Measurements from ENCODE around the gene KRT1. TPM values are rescaled to one million over a fixed set of nuclear protein-coding genes. Genes with fewer than 3 reads are reported as not detected.
"Not testable (repeated sequence)": the region's sequence is repeated elsewhere in the genome, so short reads cannot be mapped to it uniquely, and the experiment has no call there.

The KRT1 gene
- total RNA-seq, 1 donor from 2014 or later: 0.16 TPM

DNA sequence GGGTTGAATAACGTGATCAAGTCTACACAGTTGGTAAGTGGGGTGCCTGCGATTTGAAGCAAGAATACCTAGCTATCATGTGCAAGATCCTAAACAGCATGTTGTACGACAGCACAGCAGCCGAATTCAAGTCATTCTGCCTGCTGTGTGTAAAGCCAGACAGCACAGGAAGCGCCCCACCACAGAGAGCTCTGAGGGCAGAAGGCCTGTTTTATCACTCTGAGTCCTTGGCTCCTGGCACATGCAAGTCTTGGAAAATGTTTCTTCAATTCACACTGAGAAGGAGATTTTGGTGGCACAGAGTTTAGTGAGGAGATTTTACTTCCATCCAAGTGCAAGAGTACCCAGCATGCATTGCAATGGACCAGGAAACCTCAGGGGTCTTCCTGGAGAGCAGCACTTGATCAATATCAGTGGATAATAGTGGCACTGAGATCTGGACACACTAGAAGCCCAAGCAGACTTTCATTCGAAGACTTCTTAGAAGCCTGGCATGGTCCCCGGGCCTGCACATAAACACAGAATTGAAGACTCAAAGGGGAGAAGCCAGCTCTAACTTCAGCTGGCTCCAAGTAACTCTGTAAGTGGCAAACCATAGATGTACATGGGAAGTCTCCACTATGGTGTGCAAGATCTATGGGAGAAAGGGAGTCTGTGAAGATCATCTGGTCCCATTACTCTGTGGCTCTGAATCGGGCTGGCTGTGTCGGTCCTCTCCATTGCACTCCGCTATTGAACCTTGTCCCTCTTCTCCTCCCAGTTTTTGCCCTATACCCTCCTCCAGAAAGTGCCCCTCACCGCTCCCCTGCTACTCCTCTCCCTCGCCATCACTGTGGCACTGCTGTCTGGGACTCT lies 1.5 kb upstream of the KRT1 start:
- DNase-seq: no peak

DNA sequence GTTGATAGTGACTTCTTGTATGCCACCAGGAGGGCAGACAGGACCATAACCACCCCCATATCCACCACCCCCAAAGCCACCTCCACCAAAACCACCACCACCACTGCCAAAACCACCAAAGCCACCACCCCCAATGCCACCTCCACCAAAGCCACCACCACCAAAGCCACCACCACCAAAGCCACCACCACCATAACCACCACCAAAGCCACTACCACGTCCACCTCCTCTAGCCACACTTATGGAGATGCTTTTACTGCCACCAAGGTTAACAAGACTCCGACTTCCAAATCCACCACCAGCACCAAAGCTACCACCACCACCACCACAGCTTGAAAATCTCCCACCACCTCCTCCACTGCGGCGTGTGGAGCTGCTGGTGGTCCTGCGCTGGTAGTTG lies 332 bp downstream of the KRT1 start:
- DNase-seq: no peak

DNA sequence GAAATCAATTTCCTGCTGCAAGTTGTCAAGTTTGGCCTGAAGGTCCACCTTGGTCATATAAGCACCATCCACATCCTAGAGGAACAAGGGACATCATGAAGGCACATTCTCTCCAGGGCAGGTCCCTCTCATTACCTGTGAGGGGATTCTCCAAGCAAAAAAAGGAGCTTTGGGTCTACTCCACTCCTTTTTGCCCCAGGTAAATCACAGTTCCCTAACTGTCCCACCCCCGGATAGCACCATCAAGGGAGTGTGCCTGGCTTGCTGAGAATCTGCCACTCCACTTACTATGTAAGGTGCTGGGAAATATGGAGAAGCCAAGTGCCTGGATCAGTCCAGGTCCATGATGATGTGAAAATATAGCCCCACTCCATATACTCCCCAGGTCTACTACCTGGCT lies 2.5 kb downstream of the KRT1 start:
- DNase-seq: no peak

DNA sequence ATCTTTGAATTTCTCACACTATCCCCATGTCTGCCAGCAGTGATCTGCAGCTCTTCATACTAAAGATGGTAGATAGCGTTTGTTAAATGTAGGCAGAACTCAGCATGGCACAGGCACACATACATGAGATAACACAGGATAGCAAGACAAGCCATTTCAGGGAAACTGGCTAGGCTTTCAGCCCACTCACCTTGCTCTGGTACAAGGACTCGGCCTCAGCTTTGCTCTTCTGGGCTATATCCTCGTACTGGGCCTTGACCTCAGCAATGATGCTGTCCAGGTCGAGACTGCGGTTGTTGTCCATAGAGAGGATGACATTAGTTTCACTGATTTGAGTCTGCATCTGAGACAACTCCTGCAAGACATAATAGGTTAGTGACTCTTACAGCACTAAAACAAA lies 3.1 kb downstream of the KRT1 start:
- no peak for DNase-seq

DNA sequence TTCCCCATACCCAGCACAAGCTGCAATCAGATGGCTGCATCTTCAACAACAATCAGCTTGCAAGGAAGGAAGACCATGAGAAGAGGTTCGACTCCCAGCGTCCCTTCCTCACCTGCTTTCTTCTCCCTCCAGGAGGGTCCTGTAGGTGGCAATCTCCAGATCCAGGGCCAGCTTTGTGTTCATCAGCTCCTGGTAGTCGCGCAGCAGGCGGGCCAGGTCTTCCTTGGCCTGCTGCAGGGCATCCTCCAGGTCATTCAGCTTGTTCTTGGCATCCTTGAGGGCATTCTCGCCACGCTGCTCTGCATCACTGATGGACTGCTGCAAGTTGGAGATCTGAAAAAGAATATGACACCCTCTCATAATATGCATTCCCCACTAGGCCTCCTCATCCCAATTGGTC lies 4.0 kb downstream of the KRT1 start:
- no peak for DNase-seq

DNA sequence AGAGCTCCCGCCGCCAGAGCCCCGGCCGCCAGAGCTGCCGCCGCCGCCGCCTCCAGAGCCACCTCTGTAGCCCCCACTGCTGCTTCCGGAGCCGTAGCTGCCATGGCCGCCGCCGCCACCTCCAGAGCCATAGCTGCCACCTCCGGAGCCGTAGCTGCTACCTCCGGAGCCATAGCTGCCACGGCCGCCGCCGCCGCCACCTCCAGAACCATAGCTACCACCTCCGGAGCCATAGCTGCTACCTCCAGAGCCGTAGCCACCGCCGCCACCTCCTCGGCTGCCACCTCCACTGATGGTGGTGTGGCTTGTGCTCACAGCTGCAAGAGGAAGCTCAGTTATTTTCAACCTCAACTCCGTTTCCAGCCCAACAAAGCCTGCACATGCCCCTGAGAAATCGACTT lies 4.9 kb downstream of the KRT1 start:
- DNase-seq: no peak

DNA sequence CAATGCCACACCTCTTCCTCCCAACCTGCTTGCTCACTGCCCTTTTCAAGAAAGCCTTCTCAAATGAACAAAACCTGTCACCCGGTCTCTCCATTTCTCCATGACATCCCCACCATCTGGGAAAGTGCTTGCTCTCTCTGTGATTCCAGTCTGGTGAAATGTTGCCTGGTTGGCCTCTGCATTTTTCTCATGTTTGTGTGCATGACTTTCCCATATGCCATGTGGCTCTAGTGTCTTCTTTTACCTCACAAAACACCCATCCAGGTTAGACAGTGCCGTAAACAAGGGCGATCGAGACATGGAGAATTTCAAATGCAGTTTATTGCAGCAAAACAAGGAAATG lies 5.8 kb downstream of the KRT1 start:
- no peak for DNase-seq

DNA sequence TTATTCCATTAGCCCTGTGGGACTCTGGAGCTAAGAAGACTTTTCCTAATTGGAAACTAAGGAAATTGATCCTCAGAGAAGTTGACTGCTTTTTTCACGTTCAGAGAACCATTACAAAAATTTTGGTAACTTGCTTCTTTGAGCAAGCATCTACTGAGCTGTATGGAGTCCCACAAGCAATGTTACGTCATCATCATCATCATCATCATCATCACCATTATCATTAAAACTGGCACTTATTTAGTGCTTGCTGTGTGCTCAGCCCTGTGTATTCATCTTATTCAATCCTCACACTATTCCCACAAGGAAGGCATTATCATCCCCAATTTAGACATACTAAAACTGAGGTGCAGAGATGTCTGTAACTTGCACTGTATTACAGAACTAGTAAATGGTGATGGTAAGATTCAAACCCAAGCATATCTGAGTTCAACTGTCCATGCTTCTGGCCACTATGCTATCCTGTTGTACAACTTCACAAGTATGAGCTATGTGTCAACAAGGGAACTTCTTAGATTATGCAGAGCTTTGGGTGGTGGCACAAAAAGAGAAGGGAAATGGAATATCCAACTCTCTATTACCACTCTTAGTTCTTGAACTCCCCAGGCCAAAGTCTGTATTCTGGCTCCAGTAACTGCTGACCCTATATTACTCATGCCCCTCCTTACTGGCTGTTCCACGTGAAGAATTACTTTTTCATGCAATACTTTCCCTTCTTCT lies 6.3 kb downstream of the KRT1 start:
- no peak for DNase-seq

DNA sequence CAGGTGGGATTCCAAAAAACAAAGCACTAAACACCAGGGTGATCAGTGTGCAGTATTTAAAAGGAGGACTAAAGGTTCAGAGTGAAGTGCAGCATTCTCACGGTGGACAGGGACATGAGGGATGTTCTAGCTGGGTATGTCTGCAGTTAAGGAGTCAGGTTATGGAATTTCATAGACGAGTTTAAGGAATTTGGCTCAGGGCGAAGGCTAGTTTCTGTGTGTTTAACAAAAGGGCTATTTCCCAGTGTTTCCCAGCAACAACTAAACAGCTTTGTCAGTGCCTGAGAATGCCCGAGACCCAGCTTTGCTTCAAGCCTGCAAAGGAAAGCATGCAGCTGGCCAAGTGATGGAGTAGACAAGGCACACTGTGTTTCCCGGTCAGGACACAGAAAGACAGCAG lies 7.0 kb downstream of the KRT1 start:
- no peak for DNase-seq

DNA sequence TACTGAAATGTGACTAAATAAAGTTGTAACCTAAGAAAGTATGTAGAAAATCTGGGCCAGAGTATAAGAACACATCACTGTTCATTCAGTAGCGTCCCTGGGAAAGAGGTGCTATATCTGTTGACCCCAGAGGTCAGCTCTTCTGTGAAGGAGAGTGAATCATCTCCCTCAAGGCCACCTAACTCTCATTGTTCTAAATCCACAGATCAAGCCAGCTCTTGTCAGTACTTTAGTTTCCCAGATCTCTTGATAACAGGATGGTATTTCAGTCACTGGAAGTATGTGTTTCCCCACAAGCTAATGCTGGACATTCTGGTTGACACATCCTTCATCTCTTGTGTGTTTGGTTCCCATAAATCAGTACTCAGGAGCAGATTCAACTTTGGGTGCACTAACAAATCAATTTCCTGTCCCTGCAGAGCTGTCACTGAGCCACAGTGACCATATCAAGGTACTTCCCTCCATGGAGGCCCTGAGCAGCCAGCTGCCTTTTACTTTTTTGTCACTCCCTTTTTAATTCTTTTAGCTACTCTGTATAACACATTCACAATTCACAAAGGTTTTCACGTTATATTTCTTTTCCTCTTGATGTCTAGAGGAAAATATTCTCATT lies 7.8 kb downstream of the KRT1 start:
- DNase-seq: no peak

DNA sequence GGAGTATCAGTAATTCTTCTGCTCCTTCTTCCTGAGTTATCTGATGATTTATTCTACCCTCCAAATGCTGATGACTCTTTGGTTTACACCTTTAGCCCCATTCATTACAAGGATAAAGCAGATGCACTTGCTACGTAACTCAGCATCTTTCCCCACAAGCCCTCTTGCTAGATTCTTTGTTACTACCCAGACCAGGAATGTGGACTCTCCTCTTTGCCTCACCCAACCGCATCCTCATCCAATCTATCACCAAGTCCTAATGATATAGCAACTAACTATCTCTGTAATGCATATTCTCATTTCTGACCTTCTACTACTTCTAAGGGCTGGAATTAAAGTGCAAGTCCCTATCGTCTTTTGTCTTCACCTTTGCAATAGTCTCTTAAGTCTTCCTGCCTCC lies 9.2 kb downstream of the KRT1 start:
- DNase-seq: no peak

DNA sequence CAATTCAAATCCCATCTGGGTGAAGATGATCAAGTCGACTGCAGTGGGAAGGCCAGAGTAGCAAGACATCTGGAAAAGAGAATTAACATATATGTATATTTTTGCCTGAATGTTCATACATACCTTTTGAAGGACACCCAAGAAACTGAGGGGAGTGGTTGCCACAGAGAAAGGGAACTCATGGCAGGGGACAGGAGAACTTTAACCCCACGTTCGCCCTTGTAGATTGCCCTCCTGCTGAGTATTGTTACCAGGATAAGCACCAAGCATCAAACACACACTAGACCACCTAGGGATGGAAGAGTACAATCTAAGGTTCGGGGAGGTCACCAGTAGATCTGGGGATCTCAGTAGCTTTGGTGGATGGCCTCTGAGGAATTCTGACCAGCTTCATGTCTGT lies 9.7 kb downstream of the KRT1 start:
- DNase-seq: no peak

DNA sequence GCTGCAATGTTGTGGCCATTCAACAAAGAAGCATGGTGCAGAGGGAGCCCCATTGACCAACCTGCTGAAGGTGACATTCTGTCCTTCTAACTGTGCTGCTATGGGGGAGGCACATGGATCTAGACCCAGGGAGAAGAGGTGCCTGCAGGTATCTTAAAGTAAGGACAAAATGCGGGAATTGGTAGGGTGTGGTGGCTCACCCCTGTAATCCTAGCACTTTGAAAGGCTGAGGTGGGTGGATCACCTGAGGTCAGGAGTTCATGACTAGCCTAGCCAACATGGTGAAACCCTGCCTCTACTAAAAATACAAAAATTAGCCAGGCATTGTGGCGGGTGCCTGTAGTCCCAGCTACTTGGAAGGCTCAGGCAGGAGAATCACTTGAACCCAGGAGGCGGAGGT lies 10.3 kb downstream of the KRT1 start:
- not testable (repeated sequence) for DNase-seq

DNA sequence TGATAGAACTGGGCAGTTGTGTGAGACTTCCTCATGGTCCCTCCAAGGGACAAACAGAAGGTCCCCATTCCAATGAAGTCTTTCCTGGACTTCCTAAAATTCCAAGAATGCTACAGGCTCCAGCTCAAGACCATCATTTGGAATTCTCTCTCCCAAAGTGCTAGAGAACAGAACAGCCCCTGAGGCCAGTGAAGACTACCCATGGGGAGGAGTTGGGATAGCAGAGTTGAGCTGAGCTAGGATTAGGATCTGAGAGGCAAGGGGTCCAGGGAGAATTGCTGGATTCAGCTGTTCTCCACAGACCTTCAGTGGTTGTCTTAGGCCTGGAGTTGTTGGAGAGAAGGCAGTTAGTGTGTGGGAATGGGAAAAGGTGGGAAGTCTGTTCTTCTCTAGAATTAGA lies 10.8 kb downstream of the KRT1 start:
- DNase-seq: no peak

DNA sequence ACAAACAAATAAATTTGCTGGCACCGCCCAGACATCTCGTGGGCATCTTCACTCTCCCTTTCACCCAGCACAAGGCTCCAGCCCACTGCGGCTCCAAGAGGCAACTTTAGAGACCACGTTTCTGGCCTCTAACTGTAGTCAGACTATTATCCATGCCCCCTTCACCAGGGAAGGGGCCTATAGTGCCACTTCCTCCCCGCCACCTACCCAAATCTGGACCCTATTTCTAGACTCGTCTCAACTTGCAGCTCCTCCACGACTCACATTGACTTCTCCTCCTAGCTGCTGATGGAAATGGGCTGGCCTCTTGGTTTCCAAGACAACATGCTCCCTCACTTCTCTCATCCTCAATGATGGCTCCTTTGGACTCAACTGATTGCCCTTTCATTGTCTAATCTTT lies 12.3 kb downstream of the KRT1 start:
- DNase-seq: no peak

DNA sequence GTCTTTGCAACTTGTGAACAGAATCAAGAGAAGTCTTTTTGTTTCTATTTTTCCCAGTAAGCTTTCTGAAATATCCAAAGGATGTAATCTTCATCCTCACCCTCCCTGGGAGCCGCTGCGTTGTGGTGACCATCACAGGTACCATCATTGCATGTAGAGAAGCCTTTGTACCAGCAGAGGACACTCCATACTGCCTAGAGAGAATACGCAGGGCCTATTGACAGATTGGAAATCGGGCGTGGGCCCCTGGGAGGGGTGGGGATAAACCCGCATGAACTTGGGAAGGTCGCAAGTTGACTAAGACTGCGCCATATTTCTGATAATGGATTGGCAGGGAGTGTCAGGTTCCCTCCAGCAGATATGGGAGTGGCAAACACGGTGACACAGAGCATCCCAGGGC lies 12.7 kb downstream of the KRT1 start:
- DNase-seq: no peak

DNA sequence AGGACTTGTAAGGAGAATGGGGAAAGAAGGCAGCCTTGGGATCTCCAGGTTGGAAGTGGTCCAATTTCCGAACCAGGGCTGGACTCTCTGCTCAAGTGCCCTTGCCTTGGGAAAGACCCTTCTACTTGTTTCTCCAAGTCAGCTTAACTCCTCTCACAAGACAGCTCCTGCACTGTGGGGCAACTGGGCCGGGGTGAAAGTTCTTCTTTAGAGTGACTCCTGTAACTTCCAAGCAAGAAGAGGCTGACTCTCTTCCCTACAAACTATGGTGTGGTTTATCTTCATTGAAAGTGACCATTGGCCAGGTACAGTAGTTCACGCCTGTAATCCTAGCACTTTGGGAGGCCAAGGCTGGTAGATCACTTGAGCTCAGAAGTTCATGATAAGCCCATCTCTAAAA lies 13.7 kb downstream of the KRT1 start:
- no peak for DNase-seq

DNA sequence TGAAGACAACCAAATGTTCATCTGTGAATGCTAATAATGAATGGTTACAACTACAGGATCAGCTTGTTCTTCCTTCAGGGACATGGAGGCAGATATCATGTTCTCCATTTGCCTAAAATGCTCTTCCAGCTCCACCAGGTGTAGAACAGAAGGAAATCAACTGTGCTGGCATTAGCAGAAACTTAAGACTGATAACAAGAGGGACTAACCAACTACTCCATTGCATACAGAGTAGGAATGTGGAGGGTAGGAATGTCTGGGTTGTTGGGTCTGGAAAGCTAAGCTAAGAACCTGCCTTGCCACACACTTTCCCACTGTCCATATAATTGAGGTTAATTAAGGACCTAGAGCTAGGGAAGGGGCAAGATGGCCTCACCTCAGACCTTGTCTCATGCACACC lies 16.8 kb downstream of the KRT1 start:
- DNase-seq: no peak

DNA sequence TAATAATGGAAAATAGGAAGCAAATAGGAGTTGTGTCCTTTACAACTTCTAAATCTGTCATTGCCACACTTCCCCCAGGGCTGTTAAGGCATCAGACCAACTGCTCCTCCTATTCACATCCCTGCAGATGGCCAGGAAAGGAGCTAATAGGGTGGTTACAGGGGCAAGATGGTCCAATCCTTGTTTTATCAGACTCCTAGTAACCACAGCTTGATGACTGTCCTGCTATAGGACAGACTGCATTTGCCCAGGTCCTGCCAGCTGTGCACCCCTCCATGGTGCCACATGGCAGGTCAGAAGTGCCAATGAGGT lies 17.3 kb downstream of the KRT1 start:
- DNase-seq: no peak

DNA sequence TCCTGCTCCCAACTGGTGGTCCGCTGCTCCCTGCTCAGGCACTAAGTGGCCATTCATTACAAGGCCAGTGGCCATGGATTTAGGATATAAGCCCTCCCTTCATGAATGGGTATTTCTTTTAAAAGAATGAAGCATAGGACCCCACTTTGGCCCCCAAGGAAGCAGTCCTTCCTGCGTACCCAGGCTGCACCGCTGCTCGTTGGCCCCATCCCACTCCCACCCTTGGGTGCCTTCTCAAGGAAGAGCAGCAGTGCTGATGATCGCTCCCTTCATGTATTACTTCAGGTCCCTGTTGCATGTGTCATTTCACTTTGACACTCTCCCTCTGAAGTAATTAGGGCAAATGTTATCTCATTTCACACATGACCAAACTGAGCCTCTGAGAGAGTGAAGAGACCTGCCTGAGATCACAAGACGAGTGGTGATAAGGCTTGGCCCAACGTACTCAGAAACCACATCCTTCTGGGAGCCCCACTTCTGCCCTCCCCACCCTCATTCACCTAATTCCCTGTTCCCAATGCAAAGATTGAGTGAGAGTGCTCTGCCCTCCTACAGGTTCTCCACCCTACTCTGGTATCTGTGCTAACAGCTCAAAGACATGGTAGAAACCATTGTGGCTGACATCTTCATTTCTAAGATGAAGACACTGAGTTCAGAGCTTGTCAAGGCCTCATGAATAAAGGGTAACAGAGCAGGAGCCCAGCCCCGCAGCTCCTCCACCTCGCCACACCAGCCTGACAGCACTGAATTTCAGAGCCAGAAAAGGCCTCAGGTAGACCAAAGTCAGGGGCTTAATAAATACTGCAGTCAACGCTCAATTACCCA lies 17.9 kb downstream of the KRT1 start:
- DNase-seq: no peak

DNA sequence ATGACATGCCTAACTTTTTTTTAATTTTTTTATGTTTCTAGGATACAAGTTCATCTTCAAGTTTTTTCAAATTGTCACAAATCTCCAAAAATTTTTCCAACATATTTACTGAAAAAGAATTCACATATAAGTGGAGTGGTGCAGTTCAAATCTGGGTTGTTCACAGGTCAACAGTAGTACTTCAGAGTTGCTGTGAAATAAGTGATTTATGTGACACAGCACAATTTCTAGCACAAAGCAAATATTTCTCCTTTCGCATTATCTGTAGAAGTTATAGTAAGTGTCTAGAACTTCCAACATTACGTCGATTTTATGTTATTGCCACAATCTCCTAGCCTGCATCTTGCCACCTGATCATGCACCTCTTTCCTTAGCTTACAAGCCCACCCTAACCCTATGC lies 18.5 kb downstream of the KRT1 start:
- no peak for DNase-seq

DNA sequence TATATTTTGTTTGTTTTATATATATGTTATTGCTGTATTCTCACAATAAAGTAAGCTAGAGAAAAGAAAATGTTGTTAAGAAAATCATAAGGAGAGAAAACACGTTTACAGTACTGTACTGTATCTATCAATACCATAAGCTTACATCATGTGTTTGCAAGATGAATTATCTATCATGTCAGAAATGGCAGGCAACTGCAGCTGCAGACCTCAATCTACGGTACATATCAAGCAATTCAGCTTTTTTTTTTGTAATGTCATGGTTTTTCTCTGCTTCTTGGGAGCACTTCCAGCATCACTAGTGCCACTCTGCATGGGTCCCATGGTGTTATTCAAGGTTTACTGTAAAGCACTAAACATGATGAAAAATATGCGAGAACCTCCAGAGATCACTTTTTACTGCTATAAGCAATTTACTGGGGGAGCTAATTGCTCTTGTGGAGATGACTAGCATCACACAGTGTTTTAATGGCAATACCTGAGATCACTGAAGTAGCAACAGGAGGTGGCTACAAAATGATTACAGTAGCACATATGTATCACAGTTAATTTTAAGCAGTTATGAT lies 19.2 kb downstream of the KRT1 start:
- no peak for DNase-seq

DNA sequence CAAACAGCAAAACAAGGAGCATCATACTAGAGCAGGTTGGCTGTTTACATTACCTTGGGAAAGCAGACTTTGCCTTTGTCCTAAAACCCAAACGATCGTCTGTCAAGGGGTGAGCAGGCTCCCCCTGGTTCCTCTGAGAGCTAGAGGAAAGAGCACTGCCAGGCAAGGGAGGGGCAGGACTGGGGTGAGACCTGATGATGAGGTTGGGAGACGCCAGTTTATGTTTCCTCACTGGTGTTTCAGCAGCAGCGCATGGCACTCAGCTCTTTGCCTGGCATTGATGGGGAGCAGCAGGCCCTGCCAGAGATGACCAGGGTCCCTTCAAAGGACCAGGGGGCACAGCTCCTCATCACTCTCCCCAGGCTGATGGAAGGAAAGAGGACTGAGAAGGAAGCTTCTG lies 20.3 kb downstream of the KRT1 start:
- no peak for DNase-seq

Measured in occipital lobe (tissue), 2 donors.